ENCODE measurements around the gene TMPRSS4. TPM values are rescaled to one million over a fixed set of nuclear protein-coding genes. Genes with fewer than 3 reads are reported as not detected.

Gene TMPRSS4
- total RNA-seq, 3 donors from 2014 or later (not counting 1 experiment from before 2014, with no cell fraction given), result not detected

DNA sequence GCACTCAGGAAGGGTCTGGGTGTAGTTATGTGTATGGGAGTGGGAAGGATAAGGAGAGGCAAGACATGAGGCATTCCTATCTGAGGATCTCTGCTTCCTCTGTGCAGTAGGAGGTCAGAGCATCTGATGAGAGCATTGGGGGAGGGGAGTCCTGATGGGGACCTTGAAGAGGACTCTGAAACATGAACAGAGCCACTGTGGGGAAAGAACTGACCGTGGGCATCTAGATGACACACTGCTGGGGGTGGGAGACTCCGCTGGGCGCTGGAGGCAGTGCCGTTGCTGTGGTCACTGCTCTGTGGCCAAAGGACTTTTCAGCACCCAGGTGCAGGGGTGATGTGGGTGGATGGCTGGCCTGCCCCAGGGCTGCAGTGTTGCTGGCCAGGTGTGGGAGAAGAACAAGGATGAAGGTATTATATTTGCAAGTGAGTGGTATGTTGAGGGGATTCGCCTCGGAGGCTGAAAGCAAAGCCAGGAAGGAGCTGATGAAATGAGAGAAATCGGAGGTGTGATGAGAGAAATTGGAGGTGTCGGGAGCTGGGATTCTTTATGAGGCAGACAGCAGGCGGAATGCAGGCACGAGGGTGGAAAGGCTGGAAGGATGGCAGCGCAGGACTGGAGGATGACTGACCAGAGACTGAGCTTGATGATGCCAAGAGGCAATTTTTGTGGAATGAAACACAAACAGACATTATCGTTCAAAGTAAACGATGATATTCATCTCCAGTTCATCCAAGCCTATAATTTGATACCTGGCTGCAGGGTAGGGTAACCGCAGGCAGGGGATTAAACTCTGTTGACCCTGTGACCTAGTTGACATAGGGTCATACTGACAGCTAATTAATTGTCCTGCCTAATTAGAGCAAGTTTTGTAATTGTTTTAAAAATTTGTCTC, 19.4 kb upstream of the TMPRSS4 start:
- H3K27ac Mint-ChIP-seq, result no peak overlapping the region
- H3K36me3 ChIP-seq (ENCODE audit: control insufficient read depth, insufficient read depth, low read length), result no peaks in the 10 kb centered on the region
- H3K27ac ChIP-seq (ENCODE audit: low read length), result no peak overlapping the region
- no peaks in the 10 kb centered on the region for H3K36me3 Mint-ChIP-seq
- no peak overlapping the region for H3K4me3 Mint-ChIP-seq
- H3K9me3 ChIP-seq (ENCODE audit: control insufficient read depth, insufficient read depth, low read length), result no peaks in the 10 kb centered on the region
- intact Hi-C loops (cut with micrococcal nuclease), result no loop called here
- H3K4me3 ChIP-seq (ENCODE audit: low read length), result no peak overlapping the region
- TF ChIP-seq, protein P1, sequence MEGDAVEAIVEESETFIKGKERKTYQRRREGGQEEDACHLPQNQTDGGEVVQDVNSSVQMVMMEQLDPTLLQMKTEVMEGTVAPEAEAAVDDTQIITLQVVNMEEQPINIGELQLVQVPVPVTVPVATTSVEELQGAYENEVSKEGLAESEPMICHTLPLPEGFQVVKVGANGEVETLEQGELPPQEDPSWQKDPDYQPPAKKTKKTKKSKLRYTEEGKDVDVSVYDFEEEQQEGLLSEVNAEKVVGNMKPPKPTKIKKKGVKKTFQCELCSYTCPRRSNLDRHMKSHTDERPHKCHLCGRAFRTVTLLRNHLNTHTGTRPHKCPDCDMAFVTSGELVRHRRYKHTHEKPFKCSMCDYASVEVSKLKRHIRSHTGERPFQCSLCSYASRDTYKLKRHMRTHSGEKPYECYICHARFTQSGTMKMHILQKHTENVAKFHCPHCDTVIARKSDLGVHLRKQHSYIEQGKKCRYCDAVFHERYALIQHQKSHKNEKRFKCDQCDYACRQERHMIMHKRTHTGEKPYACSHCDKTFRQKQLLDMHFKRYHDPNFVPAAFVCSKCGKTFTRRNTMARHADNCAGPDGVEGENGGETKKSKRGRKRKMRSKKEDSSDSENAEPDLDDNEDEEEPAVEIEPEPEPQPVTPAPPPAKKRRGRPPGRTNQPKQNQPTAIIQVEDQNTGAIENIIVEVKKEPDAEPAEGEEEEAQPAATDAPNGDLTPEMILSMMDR (IDR thresholded peaks at IDR 0.05), result no peak
- DNase-seq, result no peak
- 91% methylated on average over 14 of the region's 14 CpGs for WGBS (ENCODE audit: insufficient coverage)
- no peak for ATAC-seq
- peaks cover 17 to 18% of the 10 kb centered on the region in 2 donors for H3K27me3 Mint-ChIP-seq (ENCODE audit: low read depth in 2 of 2)
- no peaks in the 10 kb centered on the region for H3K27me3 ChIP-seq (ENCODE audit: control insufficient read depth, insufficient read depth, low read length)
- H3K4me1 Mint-ChIP-seq, result peaks cover 10 to 26% of the 10 kb centered on the region in 2 donors
- no peaks in the 10 kb centered on the region for H3K9me3 Mint-ChIP-seq
- H3K4me1 ChIP-seq (ENCODE audit: control insufficient read depth, insufficient read depth, low read length), result peaks cover 9% of the 10 kb centered on the region

DNA sequence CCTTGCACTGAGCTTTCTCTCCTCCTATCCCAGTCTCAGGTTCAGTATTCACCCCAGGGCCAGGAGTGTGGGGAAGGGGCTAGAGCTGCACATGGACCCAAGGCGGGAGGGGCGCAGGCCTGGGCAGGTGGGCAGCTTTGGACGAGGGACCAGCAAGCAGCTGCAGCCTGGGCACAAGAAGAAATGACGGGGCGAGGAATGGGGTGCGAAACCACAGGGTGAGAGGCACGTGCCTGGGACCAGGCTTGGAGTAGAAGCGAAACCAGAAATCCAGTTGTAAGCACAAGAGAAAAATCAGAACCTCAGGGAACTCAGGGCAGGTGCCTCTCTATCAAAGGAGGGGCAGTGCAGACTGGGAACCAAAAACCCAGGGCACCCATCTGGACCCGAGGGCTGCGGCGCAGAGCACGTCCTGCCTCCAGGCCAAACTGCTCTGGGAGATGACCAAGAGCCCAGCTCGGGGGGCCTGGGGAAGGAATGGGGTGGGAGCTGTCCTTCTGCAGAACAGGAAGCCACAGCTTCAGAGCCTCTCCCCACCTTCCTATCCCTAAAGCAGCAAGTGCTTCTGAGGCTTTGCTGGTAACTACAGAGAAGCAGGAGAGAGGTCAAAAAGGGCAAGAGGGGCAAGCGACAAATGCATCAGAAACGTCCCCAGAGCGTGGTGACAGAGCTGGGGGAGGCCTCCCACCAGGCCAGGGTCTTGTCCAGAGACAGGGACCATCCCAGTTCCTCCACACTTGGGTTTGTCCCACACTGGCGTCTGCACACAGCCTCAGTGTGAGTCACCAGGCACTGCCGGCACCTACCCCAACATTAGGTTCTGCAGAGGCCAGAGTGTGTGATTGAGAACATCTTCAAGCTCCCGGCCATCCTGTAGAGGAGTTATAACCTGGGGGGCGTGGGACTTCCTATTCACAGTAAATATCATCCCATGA, 18.3 kb upstream of the TMPRSS4 start:
- H3K36me3 Mint-ChIP-seq, result no peaks in the 10 kb centered on the region
- peaks cover 17 to 21% of the 10 kb centered on the region in 2 donors for H3K27me3 Mint-ChIP-seq (ENCODE audit: low read depth in 2 of 2)
- 67% methylated on average over 17 of the region's 20 CpGs for WGBS (ENCODE audit: insufficient coverage)
- Histone ChIP-seq H3K36me3 (ENCODE audit: control insufficient read depth, insufficient read depth, low read length) (no peaks in the 10 kb centered on the region), H3K4me1 (ENCODE audit: control insufficient read depth, insufficient read depth, low read length) (no peaks in the 10 kb centered on the region), H3K4me3 (ENCODE audit: low read length) (no peak overlapping the region), H3K9me3 (ENCODE audit: control insufficient read depth, insufficient read depth, low read length) (no peaks in the 10 kb centered on the region), H3K27ac (ENCODE audit: low read length) (no peak overlapping the region), H3K27me3 (ENCODE audit: control insufficient read depth, insufficient read depth, low read length) (no peaks in the 10 kb centered on the region)
- H3K27ac Mint-ChIP-seq, result no peak overlapping the region
- ATAC-seq (peak in 1 of 3 donors; percentile 15), DNase-seq (no peak)
- H3K9me3 Mint-ChIP-seq, result no peaks in the 10 kb centered on the region
- H3K4me1 Mint-ChIP-seq, result peaks cover 0 to 16% of the 10 kb centered on the region in 2 donors
- no peak overlapping the region for H3K4me3 Mint-ChIP-seq
- intact Hi-C loops (cut with micrococcal nuclease), result no loop called here
- TF ChIP-seq, protein P1 (IDR thresholded peaks at IDR 0.05), result no peak

DNA sequence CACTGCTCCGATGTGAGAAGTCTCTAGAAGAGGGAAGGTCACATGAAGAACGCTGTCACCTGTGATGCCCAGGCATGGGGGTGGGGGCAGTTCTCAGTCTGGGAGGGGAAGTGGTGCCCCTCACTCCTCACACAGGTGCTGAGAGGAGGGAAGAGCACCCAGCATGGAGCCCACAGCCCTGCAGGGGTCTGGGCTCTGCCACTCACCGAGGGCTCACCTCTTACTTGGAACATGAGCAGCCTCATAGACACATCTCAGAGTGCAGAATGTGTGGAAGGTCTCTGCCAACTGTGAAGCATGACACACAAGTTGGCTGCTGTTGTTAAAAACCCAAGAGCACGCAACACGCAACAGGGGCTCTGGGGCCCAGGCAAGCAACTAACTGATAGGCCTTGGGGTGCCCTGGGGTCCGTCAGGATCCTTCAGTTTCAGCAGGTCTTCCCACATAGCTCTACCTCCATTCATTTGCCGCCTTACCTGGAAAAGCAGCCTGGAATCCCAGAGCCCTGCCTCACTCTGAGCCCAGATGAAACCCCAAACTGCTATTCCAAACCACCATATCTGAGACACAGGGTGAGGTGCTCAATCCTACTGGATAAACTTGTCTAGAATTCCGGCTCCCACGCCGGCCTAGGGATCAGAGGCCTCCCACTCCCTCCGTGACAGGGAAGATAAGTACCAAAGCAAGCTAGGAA, 17.5 kb upstream of the TMPRSS4 start:
- Mint-ChIP-seq H3K27me3 (ENCODE audit: low read depth in 2 of 2) (peaks cover 17 to 21% of the 10 kb centered on the region in 2 donors), H3K36me3 (no peaks in the 10 kb centered on the region), H3K4me3 (no peak overlapping the region), H3K4me1 (peaks cover 0 to 16% of the 10 kb centered on the region in 2 donors), H3K27ac (no peak overlapping the region), H3K9me3 (no peaks in the 10 kb centered on the region)
- H3K36me3 ChIP-seq (ENCODE audit: control insufficient read depth, insufficient read depth, low read length), result no peaks in the 10 kb centered on the region
- H3K9me3 ChIP-seq (ENCODE audit: control insufficient read depth, insufficient read depth, low read length), result no peaks in the 10 kb centered on the region
- no peak overlapping the region for H3K4me3 ChIP-seq (ENCODE audit: low read length)
- TF ChIP-seq, protein P1 (IDR thresholded peaks at IDR 0.05), result no peak
- no peaks in the 10 kb centered on the region for H3K27me3 ChIP-seq (ENCODE audit: control insufficient read depth, insufficient read depth, low read length)
- no peak overlapping the region for H3K27ac ChIP-seq (ENCODE audit: low read length)
- H3K4me1 ChIP-seq (ENCODE audit: control insufficient read depth, insufficient read depth, low read length), result no peaks in the 10 kb centered on the region
- DNase-seq, result no peak
- 92% methylated on average over 11 of the region's 11 CpGs for WGBS (ENCODE audit: insufficient coverage)
- intact Hi-C loops (cut with micrococcal nuclease), result no loop called here
- peak in 1 of 3 donors; percentile 8 for ATAC-seq

Data from natural killer cell (primary cell).